Measurements from ENCODE around the gene UNC79. TPM values are rescaled to one million over a fixed set of nuclear protein-coding genes. Genes with fewer than 3 reads are reported as not detected.

UNC79 gene
- total and polyA plus RNA-seq, 7 donors, result 0.03 to 0.88 (median 0.44) TPM

GRCh38 chr14:93566065-93566693 lies 135.4 kb downstream of the UNC79 start:
- intact Hi-C loops (cut with DNase I), result no loop called here
- H3K4me3 ChIP-seq, result no peak overlapping the region
- no peaks in the 10 kb centered on the region for H3K36me3 ChIP-seq (ENCODE audit: insufficient read depth in 1 of 2, low read depth in 1 of 2)
- no peaks in the 10 kb centered on the region for H3K4me1 ChIP-seq
- H3K27me3 ChIP-seq (ENCODE audit: insufficient read depth in 3 of 3, low read length in 2 of 3), result no peaks in the 10 kb centered on the region
- no peak overlapping the region for H3K27ac ChIP-seq
- no peaks in the 10 kb centered on the region for H3K9me3 ChIP-seq
- TF ChIP-seq CTCF (IDR thresholded peaks at IDR 0.05), result no peak
- DNase-seq (no peak), ATAC-seq (no peak)
- WGBS, 3 donors, result 70 to 79% (median 78%) methylated on average over 10 of the region's 10 CpGs

- H3K27me3 ChIP-seq (ENCODE audit: insufficient read depth in 3 of 3, low read length in 2 of 3), result no peaks in the 10 kb centered on the region
- no peak overlapping the region for H3K4me3 ChIP-seq
- 67 to 72% (median 68%) methylated on average over 5 of the region's 5 CpGs for WGBS, 3 donors
- ATAC-seq (no peak), DNase-seq (no peak)
- H3K4me1 ChIP-seq, result no peaks in the 10 kb centered on the region
- no peak for TF ChIP-seq CTCF (IDR thresholded peaks at IDR 0.05)
- no peaks in the 10 kb centered on the region for H3K36me3 ChIP-seq (ENCODE audit: insufficient read depth in 1 of 2, low read depth in 1 of 2)
- intact Hi-C loops (cut with DNase I), result no loop called here
- H3K9me3 ChIP-seq, result no peaks in the 10 kb centered on the region
- no peak overlapping the region for H3K27ac ChIP-seq
Measured at GRCh38 chr14:93571275-93571674, 140.5 kb downstream of the UNC79 start.

- no peak for DNase-seq
- H3K9me3 ChIP-seq, result no peaks in the 10 kb centered on the region
- no peak for ATAC-seq
- no peak overlapping the region for H3K27ac ChIP-seq
- H3K4me1 ChIP-seq, result no peaks in the 10 kb centered on the region
- 85 to 90% (median 89%) methylated on average over 3 of the region's 3 CpGs for WGBS, 3 donors
- TF ChIP-seq CTCF (IDR thresholded peaks at IDR 0.05), result no peak
- H3K27me3 ChIP-seq (ENCODE audit: insufficient read depth in 3 of 3, low read length in 2 of 3), result no peaks in the 10 kb centered on the region
- intact Hi-C loops (cut with DNase I), result no loop called here
- no peak overlapping the region for H3K4me3 ChIP-seq
- no peaks in the 10 kb centered on the region for H3K36me3 ChIP-seq (ENCODE audit: insufficient read depth in 1 of 2, low read depth in 1 of 2)
Measured at GRCh38 chr14:93579178-93579577, 148.4 kb downstream of the UNC79 start.

- 82 to 83% (median 82%) methylated on average over 10 of the region's 10 CpGs for WGBS, 3 donors
- no peak for DNase-seq
Measured at GRCh38 chr14:93582516-93582915, 151.8 kb downstream of the UNC79 start.

More at GRCh38 chr14:93582516-93582915, 151.8 kb downstream of the UNC79 start:
- no peaks in the 10 kb centered on the region for H3K9me3 ChIP-seq
- no peaks in the 10 kb centered on the region for H3K36me3 ChIP-seq (ENCODE audit: insufficient read depth in 1 of 2, low read depth in 1 of 2)
- H3K27me3 ChIP-seq (ENCODE audit: insufficient read depth in 3 of 3, low read length in 2 of 3), result no peaks in the 10 kb centered on the region
- H3K27ac ChIP-seq, result no peak overlapping the region
- no peaks in the 10 kb centered on the region for H3K4me1 ChIP-seq
- intact Hi-C loops (cut with DNase I), result no loop called here
- no peak overlapping the region for H3K4me3 ChIP-seq
- no peak for TF ChIP-seq CTCF (IDR thresholded peaks at IDR 0.05)
- no peak for ATAC-seq
